ENCODE data around the gene PAQR4.
A peak's percentile ranks its signal among the peaks of the same experiment; 100 is the strongest.

The PAQR4 gene

DNA sequence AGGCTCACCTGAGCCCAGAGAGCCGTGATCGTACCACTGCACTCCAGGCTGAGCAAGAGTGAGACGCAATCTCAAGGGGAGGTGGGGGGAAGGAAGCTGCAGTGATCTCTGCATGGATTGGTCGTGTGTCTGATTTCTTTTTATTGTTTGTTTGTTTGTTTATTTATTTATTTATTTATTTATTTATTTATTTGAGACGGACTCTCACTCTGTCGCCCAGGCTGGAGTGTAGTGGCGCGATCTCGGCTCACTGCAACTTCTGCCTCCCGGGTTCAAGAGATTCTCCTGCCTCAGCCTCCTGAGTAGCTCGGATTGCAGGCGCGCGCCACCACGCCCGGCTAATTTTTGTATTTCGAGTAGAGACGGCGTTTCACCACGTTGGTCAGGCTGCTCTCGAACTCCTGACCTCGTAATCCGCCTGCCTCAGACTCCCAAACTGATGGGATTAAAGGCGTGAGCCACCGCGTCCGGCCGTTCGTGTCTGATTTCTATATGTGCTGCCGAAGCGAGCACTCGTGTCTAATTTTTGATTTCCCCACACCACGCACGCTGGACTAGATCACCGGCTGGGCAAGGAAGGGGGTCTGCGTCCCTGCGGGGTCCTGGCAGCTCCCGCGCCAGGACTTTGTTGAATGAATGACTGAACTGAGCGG lies 50.6 kb downstream of the PAQR4 start:
- no peak for ATAC-seq
- TF ChIP-seq ZC3H10 (CRISPR knock-in tag; IDR thresholded peaks at IDR 0.05) (no peak), SNAI2 (CRISPR knock-in tag; IDR thresholded peaks at IDR 0.05) (no peak), TCF4 (CRISPR knock-in tag; IDR thresholded peaks at IDR 0.05; ENCODE audit: borderline replicate concordance) (no peak), TOX (CRISPR knock-in tag; IDR thresholded peaks at IDR 0.05; ENCODE audit: borderline replicate concordance) (no peak), PPARA (CRISPR knock-in tag; IDR thresholded peaks at IDR 0.05; ENCODE audit: borderline replicate concordance) (no peak), ZFP30 (CRISPR knock-in tag; IDR thresholded peaks at IDR 0.05) (no peak), CSDC2 (CRISPR knock-in tag; IDR thresholded peaks at IDR 0.05) (no peak), ARNTL (CRISPR knock-in tag; IDR thresholded peaks at IDR 0.05; ENCODE audit: borderline replicate concordance, low read depth) (no peak)
- TF ChIP-seq, protein P1, sequence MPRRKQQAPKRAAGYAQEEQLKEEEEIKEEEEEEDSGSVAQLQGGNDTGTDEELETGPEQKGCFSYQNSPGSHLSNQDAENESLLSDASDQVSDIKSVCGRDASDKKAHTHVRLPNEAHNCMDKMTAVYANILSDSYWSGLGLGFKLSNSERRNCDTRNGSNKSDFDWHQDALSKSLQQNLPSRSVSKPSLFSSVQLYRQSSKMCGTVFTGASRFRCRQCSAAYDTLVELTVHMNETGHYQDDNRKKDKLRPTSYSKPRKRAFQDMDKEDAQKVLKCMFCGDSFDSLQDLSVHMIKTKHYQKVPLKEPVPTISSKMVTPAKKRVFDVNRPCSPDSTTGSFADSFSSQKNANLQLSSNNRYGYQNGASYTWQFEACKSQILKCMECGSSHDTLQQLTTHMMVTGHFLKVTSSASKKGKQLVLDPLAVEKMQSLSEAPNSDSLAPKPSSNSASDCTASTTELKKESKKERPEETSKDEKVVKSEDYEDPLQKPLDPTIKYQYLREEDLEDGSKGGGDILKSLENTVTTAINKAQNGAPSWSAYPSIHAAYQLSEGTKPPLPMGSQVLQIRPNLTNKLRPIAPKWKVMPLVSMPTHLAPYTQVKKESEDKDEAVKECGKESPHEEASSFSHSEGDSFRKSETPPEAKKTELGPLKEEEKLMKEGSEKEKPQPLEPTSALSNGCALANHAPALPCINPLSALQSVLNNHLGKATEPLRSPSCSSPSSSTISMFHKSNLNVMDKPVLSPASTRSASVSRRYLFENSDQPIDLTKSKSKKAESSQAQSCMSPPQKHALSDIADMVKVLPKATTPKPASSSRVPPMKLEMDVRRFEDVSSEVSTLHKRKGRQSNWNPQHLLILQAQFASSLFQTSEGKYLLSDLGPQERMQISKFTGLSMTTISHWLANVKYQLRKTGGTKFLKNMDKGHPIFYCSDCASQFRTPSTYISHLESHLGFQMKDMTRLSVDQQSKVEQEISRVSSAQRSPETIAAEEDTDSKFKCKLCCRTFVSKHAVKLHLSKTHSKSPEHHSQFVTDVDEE (CRISPR knock-in tag; IDR thresholded peaks at IDR 0.05): no peak
- TF ChIP-seq, protein P2, sequence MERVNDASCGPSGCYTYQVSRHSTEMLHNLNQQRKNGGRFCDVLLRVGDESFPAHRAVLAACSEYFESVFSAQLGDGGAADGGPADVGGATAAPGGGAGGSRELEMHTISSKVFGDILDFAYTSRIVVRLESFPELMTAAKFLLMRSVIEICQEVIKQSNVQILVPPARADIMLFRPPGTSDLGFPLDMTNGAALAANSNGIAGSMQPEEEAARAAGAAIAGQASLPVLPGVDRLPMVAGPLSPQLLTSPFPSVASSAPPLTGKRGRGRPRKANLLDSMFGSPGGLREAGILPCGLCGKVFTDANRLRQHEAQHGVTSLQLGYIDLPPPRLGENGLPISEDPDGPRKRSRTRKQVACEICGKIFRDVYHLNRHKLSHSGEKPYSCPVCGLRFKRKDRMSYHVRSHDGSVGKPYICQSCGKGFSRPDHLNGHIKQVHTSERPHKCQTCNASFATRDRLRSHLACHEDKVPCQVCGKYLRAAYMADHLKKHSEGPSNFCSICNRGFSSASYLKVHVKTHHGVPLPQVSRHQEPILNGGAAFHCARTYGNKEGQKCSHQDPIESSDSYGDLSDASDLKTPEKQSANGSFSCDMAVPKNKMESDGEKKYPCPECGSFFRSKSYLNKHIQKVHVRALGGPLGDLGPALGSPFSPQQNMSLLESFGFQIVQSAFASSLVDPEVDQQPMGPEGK (CRISPR knock-in tag; IDR thresholded peaks at IDR 0.05; ENCODE audit: borderline replicate concordance): no peak
- TF ChIP-seq, protein P3, sequence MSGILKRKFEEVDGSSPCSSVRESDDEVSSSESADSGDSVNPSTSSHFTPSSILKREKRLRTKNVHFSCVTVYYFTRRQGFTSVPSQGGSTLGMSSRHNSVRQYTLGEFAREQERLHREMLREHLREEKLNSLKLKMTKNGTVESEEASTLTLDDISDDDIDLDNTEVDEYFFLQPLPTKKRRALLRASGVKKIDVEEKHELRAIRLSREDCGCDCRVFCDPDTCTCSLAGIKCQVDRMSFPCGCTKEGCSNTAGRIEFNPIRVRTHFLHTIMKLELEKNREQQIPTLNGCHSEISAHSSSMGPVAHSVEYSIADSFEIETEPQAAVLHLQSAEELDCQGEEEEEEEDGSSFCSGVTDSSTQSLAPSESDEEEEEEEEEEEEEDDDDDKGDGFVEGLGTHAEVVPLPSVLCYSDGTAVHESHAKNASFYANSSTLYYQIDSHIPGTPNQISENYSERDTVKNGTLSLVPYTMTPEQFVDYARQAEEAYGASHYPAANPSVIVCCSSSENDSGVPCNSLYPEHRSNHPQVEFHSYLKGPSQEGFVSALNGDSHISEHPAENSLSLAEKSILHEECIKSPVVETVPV (CRISPR knock-in tag; IDR thresholded peaks at IDR 0.05): no peak
- TF ChIP-seq, protein P4, sequence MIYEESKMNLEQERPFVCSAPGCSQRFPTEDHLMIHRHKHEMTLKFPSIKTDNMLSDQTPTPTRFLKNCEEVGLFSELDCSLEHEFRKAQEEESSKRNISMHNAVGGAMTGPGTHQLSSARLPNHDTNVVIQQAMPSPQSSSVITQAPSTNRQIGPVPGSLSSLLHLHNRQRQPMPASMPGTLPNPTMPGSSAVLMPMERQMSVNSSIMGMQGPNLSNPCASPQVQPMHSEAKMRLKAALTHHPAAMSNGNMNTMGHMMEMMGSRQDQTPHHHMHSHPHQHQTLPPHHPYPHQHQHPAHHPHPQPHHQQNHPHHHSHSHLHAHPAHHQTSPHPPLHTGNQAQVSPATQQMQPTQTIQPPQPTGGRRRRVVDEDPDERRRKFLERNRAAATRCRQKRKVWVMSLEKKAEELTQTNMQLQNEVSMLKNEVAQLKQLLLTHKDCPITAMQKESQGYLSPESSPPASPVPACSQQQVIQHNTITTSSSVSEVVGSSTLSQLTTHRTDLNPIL (CRISPR knock-in tag; IDR thresholded peaks at IDR 0.05; ENCODE audit: low read depth): no peak

DNA sequence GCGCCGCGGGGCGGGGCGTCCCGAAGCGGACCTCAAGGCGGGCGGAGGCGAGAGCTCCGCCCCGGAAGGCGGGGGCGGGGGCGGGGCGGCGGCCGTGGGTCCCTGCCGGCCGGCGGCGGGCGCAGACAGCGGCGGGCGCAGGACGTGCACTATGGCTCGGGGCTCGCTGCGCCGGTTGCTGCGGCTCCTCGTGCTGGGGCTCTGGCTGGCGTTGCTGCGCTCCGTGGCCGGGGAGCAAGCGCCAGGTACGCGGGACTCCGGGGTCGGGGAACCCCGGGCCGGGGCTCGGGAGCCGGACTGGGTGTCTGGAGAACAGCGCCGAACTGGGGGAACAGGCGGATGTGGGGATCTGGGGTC lies 51.1 kb downstream of the PAQR4 start, which contains the start of gene TNFRSF12A:
Gene TNFRSF12A, plus strand, starts transcription at position 122 of the 357 bp plus-strand sequence. Its CDS starts 30 bp downstream, at position 152.
- TF ChIP-seq OSR1 (CRISPR knock-in tag; IDR thresholded peaks at IDR 0.05) (no peak), CSDC2 (CRISPR knock-in tag; IDR thresholded peaks at IDR 0.05) (0 out of 2 replicates have a peak, but pooled peaks have one; percentile 16)
- ATAC-seq: peak; percentile 2; the same call in 2 of the 3 replicates

DNA sequence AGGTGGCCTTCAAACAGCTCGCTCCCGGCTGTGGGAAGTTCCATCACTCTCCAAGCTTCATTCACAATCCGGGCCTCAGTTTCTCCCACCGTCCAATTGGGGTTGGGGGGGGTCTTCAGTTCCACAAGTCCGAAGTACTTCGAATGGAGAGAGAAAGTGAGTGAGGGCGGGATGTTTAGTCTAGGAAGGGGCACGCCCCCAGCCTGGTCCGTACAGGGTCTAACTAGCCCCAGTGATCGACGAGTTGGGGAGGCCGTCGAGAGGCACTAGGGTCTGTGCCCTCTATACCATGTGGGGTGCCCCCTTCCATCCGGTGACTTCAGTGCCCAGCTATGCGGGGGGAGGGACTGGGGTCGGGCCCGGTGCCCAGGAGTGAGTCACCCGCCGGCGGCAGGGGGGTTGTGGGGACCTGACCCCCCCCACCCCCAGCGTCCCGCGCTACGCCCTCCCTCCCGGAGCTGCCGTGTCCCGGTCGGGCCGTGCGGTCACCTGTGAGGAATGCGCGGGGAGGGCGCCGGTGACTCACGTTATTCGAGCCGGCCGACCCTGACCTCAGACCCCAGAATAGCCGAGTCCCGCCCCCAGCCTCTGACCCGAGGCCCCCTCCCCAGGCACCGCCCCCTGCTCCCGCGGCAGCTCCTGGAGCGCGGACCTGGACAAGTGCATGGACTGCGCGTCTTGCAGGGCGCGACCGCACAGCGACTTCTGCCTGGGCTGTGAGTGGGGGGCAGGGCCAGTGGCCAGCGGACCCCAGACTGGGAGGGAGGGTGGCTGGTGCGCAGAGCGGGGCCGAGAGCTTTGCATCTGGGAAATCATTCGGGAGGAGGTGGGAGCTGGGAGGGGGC lies 51.7 kb downstream of the PAQR4 start:
- ATAC-seq: peak; percentile 29
- TF ChIP-seq, protein P2 (CRISPR knock-in tag; IDR thresholded peaks at IDR 0.05; ENCODE audit: borderline replicate concordance): peak; percentile 98
- TF ChIP-seq GLIS3 (CRISPR knock-in tag; IDR thresholded peaks at IDR 0.05): peak; percentile 88
- no peak for TF ChIP-seq OSR1 (CRISPR knock-in tag; IDR thresholded peaks at IDR 0.05)
- 0 out of 2 replicates have a peak, but pooled peaks have one; percentile 12 for TF ChIP-seq CSDC2 (CRISPR knock-in tag; IDR thresholded peaks at IDR 0.05)
- TF ChIP-seq ARNTL (CRISPR knock-in tag; IDR thresholded peaks at IDR 0.05; ENCODE audit: borderline replicate concordance, low read depth): no peak
- TF ChIP-seq, protein P3 (CRISPR knock-in tag; IDR thresholded peaks at IDR 0.05): no peak
- TF ChIP-seq, protein P5, sequence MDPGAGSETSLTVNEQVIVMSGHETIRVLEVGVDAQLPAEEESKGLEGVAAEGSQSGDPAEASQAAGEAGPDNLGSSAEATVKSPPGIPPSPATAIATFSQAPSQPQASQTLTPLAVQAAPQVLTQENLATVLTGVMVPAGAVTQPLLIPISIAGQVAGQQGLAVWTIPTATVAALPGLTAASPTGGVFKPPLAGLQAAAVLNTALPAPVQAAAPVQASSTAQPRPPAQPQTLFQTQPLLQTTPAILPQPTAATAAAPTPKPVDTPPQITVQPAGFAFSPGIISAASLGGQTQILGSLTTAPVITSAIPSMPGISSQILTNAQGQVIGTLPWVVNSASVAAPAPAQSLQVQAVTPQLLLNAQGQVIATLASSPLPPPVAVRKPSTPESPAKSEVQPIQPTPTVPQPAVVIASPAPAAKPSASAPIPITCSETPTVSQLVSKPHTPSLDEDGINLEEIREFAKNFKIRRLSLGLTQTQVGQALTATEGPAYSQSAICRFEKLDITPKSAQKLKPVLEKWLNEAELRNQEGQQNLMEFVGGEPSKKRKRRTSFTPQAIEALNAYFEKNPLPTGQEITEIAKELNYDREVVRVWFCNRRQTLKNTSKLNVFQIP (CRISPR knock-in tag; IDR thresholded peaks at IDR 0.05; ENCODE audit: borderline replicate concordance, low read depth): no peak
- TF ChIP-seq TOX (CRISPR knock-in tag; IDR thresholded peaks at IDR 0.05; ENCODE audit: borderline replicate concordance): no peak
- 0 out of 2 replicates have a peak, but pooled peaks have one; percentile 13 for TF ChIP-seq ISL1 (CRISPR knock-in tag; IDR thresholded peaks at IDR 0.05)
- TF ChIP-seq RARB (CRISPR knock-in tag; IDR thresholded peaks at IDR 0.05): no peak
- no peak for TF ChIP-seq TCF4 (CRISPR knock-in tag; IDR thresholded peaks at IDR 0.05; ENCODE audit: borderline replicate concordance)
- no peak for TF ChIP-seq ZNF70 (CRISPR knock-in tag; IDR thresholded peaks at IDR 0.05)
- TF ChIP-seq ZC3H10 (CRISPR knock-in tag; IDR thresholded peaks at IDR 0.05): peak; percentile 30; the same call in 1 of the 2 replicates
- no peak for TF ChIP-seq ZFP30 (CRISPR knock-in tag; IDR thresholded peaks at IDR 0.05)
- no peak for TF ChIP-seq ZNF8 (CRISPR knock-in tag; IDR thresholded peaks at IDR 0.05)
- TF ChIP-seq, protein P4 (CRISPR knock-in tag; IDR thresholded peaks at IDR 0.05; ENCODE audit: low read depth): peak; percentile 73; the same call in 1 of the 2 replicates
